ENCODE data around the gene NFATC1. TPM values are rescaled to one million over a fixed set of nuclear protein-coding genes. Genes with fewer than 3 reads are reported as not detected.

Gene NFATC1
- total RNA-seq, 2 experiments from 2014 or later = 97.2 to 98.3 TPM

DNA sequence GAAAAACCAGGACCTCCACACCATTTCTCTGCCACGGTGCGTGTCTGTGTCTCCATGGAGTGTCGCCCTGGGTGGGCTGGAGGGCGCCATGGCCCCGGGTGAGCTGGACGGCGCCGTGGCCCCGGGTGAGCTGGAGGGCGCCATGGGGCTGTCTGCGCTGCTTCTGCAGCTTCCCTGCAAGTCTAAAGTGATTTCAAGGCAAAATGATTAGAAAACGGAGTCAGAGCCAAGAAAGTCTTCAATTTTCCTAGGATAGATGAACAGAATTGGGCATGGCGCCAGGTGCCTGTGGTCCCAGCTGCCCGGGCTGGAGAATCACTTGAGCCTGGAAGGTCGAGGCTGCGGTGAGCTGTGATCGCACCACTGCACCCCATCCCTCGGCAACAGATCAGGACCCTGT is 27.7 kb upstream of the NFATC1 start:
- H3K27me3 Mint-ChIP-seq = no peaks in the 10 kb centered on the region
- intact Hi-C loops (cut with micrococcal nuclease) = no loop called here
- TF ChIP-seq, protein P1, sequence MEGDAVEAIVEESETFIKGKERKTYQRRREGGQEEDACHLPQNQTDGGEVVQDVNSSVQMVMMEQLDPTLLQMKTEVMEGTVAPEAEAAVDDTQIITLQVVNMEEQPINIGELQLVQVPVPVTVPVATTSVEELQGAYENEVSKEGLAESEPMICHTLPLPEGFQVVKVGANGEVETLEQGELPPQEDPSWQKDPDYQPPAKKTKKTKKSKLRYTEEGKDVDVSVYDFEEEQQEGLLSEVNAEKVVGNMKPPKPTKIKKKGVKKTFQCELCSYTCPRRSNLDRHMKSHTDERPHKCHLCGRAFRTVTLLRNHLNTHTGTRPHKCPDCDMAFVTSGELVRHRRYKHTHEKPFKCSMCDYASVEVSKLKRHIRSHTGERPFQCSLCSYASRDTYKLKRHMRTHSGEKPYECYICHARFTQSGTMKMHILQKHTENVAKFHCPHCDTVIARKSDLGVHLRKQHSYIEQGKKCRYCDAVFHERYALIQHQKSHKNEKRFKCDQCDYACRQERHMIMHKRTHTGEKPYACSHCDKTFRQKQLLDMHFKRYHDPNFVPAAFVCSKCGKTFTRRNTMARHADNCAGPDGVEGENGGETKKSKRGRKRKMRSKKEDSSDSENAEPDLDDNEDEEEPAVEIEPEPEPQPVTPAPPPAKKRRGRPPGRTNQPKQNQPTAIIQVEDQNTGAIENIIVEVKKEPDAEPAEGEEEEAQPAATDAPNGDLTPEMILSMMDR (IDR thresholded peaks at IDR 0.05) = no peak
- H3K9me3 Mint-ChIP-seq = no peaks in the 10 kb centered on the region
- peaks cover 11% of the 10 kb centered on the region for H3K36me3 Mint-ChIP-seq (ENCODE audit: low read depth)
- CTCF ChIA-PET = interaction anchor here (1.8 kb wide), 1 partner anchor 11 kb away, joined by 8 read pairs; no protein-coding TSS in a partner anchor
- ATAC-seq (no peak), DNase-seq (no peak)
- POLR2A ChIA-PET = no interaction called here
- no peak overlapping the region for H3K4me3 Mint-ChIP-seq
- H3K27ac Mint-ChIP-seq = no peak overlapping the region
- peaks cover 26% of the 10 kb centered on the region for H3K4me1 Mint-ChIP-seq (ENCODE audit: low read depth)

DNA sequence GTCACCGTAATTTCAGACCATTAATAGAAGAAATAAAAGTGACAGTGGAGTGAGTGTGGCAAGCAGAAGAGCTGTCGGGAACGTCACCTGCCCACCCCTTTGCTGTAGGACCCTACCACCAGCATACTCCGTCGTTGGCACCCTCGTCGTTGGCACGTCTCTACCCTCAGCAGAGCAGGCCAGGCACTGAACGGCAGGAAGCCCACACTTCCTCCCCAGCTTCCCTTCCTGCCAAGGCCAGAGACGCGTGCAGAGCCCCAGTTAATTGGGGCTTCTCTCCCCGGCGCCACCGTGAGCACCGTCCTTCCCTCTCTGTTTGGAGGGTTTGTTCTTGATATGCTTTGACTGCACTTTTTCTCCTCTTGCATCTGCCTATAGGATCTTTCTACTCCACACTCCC is 27.0 kb upstream of the NFATC1 start:
- no peaks in the 10 kb centered on the region for H3K9me3 Mint-ChIP-seq
- CTCF ChIA-PET = interaction anchor here (1.8 kb wide), 1 partner anchor 10 kb away, joined by 8 read pairs; no protein-coding TSS in a partner anchor
- peak; percentile 23 for DNase-seq
- ATAC-seq = peak; percentile 66
- peak overlapping the region; percentile 64 for H3K27ac Mint-ChIP-seq
- peaks cover 5% of the 10 kb centered on the region for H3K36me3 Mint-ChIP-seq (ENCODE audit: low read depth)
- POLR2A ChIA-PET = no interaction called here
- no peaks in the 10 kb centered on the region for H3K27me3 Mint-ChIP-seq
- TF ChIP-seq, protein P1 (IDR thresholded peaks at IDR 0.05) = no peak
- intact Hi-C loops (cut with micrococcal nuclease) = no loop called here
- peaks cover 26% of the 10 kb centered on the region for H3K4me1 Mint-ChIP-seq (ENCODE audit: low read depth)
- H3K4me3 Mint-ChIP-seq = no peak overlapping the region

DNA sequence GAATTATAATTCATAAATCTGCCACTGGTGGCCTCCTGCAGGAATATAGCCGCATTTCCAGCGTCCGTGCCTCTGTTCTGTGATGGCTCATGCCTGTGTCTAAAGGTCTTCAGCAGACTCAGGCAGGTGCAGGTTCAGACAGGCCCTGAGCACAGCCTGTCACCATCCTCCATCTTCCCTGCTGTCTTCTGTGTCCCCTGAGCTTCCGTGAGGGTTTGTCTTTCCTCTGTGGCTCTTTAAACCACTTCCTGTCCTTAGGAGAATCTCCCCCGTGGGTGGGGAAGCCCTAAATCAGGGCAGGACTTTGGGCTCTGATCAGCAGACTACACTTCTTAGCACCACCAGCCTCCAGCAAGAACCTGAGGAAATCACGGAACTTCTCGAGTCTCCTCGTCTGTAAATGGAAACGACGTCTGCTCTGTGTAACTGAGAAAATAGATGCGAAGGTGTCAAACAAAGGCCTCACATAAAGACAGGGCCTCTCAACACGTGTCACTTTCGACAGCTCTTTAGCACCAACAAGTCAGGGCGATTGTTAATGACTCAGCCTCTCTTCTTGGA is 24.1 kb upstream of the NFATC1 start:
- Mint-ChIP-seq H3K4me1 (ENCODE audit: low read depth) (peaks cover 26% of the 10 kb centered on the region), H3K36me3 (ENCODE audit: low read depth) (peaks cover 5% of the 10 kb centered on the region), H3K4me3 (no peak overlapping the region), H3K9me3 (no peaks in the 10 kb centered on the region), H3K27ac (peak overlapping the region; percentile 73), H3K27me3 (no peaks in the 10 kb centered on the region)
- ChIA-PET POLR2A (no interaction called here), CTCF (no interaction called here)
- peak; percentile 56 for DNase-seq
- TF ChIP-seq, protein P1 (IDR thresholded peaks at IDR 0.05) = no peak
- intact Hi-C loops (cut with micrococcal nuclease) = no loop called here
- ATAC-seq = peak; percentile 83

DNA sequence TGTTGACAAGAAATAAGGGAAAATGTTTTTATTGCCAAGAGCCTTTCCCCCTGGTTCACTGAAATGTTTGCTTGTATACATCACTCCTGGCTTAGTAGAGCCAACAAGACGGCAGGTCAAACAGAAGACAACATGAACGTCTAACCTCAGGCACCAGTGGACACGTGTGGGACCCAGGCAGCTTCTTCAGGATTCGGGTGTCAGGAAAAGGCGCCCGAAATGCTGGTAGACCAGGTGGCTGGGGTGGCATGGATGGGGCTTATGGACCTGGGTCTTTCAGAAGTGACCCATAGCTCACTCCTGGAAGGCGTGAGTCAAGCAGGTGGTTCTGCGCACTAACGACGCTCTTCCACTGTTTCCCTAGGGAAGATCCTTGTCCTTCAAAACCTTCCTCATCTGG is 23.3 kb upstream of the NFATC1 start:
- ATAC-seq = no peak
- TF ChIP-seq, protein P1 (IDR thresholded peaks at IDR 0.05) = no peak
- POLR2A ChIA-PET = interaction anchor here (1.0 kb wide), 1 partner anchor 116 kb away, joined by 3 read pairs; no protein-coding TSS in a partner anchor
- peaks cover 26% of the 10 kb centered on the region for H3K4me1 Mint-ChIP-seq (ENCODE audit: low read depth)
- no peak overlapping the region for H3K27ac Mint-ChIP-seq
- intact Hi-C loops (cut with micrococcal nuclease) = no loop called here
- H3K9me3 Mint-ChIP-seq = no peaks in the 10 kb centered on the region
- H3K27me3 Mint-ChIP-seq = no peaks in the 10 kb centered on the region
- H3K4me3 Mint-ChIP-seq = no peak overlapping the region
- DNase-seq = no peak
- CTCF ChIA-PET = no interaction called here
- peaks cover 5% of the 10 kb centered on the region for H3K36me3 Mint-ChIP-seq (ENCODE audit: low read depth)

DNA sequence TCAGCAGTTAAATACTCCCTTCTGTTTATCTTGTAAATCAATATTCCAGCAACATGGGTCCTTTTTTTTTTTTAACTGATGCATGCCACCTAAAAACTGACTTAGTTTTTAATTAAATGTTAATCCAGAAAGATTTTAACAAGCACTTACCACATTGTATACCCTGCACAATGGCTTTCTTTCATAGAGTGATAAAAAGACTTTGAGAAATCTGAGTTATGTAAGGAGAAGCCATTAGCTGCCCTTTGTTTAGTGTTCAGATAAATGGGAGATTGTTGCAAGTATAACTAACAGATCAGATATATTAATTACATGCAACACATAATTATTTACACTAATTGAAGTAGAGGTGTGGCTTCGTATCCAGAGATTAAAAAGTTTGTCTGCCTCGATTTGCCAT is 22.7 kb upstream of the NFATC1 start:
- Mint-ChIP-seq H3K27me3 (no peaks in the 10 kb centered on the region), H3K36me3 (ENCODE audit: low read depth) (peaks cover 5% of the 10 kb centered on the region), H3K4me1 (ENCODE audit: low read depth) (peaks cover 22% of the 10 kb centered on the region), H3K4me3 (no peak overlapping the region), H3K9me3 (no peaks in the 10 kb centered on the region), H3K27ac (peak overlapping the region; percentile 42)
- TF ChIP-seq, protein P1 (IDR thresholded peaks at IDR 0.05) = no peak
- ChIA-PET CTCF (interaction anchor here (3.3 kb wide), 1 partner anchor 157 kb away, joined by 11 read pairs; no protein-coding TSS in a partner anchor), POLR2A (interaction anchor here (1.0 kb wide), 1 partner anchor 116 kb away, joined by 3 read pairs; no protein-coding TSS in a partner anchor)
- no peak for DNase-seq
- intact Hi-C loops (cut with micrococcal nuclease) = no loop called here
- no peak for ATAC-seq

Data from activated CD8-positive, alpha-beta T cell treated with anti-CD3 and anti-CD28 coated beads for 36 hours (primary cell).